Measurements from ENCODE around the gene LITAF. TPM values are rescaled to one million over a fixed set of nuclear protein-coding genes. Genes with fewer than 3 reads are reported as not detected.

Gene LITAF
- total and polyA plus RNA-seq, 2 of the 4 experiments (the other 2 are of a cell fraction) = 113 to 206 TPM

- TF ChIP-seq USF2 (IDR thresholded peaks at IDR 0.05; ENCODE audit: low read depth, low read length) = no peak
- no peak for TF ChIP-seq CHD1 (IDR thresholded peaks at IDR 0.05; ENCODE audit: low read depth, low read length)
These were observed at the start of gene LITAF (continued) for GRCh38 chr16:11586856-11587642.

GRCh38 chr16:11636172-11636721 lies 49.5 kb upstream of the LITAF start:
- Histone ChIP-seq H2BK5ac (ENCODE audit: low read depth, low read length, poor library complexity, severe bottlenecking) (no peak overlapping the region), H3K18ac (ENCODE audit: low read depth, low read length) (no peak overlapping the region), H2AK9ac (replicated peaks; ENCODE audit: low read depth, low read length, poor library complexity) (no peak overlapping the region), H3K9ac (ENCODE audit: low read depth, low read length) (no peak overlapping the region), H2AK5ac (ENCODE audit: low read depth, low read length) (peak overlapping the region; percentile 61), H3K9me3 (ENCODE audit: control insufficient read depth, insufficient read depth, low read length) (no peaks in the 10 kb centered on the region), H3K79me1 (ENCODE audit: low read depth in 1 of 2, low read length in 2 of 2) (no peaks in the 10 kb centered on the region; a peak in 1 of 4 replicates), H3K23ac (ENCODE audit: low read depth, low read length) (no peak overlapping the region), H4K8ac (ENCODE audit: low read depth in 2 of 2, low read length in 2 of 2) (no peak overlapping the region), H3K14ac (replicated peaks; ENCODE audit: low read depth, low read length) (no peak overlapping the region), H4K91ac (ENCODE audit: insufficient read depth, low read depth, low read length) (no peak overlapping the region), H3K56ac (ENCODE audit: extremely low read depth, insufficient read depth, low read length) (no peak overlapping the region), H3K4ac (ENCODE audit: low read depth, low read length) (0 out of 2 replicates have a peak overlapping the region, but pooled peaks have one; percentile 11), H3K4me1 (ENCODE audit: control insufficient read depth, insufficient read depth, low read length) (peaks cover 32% of the 10 kb centered on the region), H2BK15ac (ENCODE audit: low read depth, low read length) (peak overlapping the region; percentile 77; the same call in 1 of the 3 replicates), H4K5ac (ENCODE audit: low read depth, low read length) (no peak overlapping the region), H2AFZ (replicated peaks; ENCODE audit: low read length, poor library complexity) (no peak overlapping the region), H3K27ac (ENCODE audit: insufficient read depth, low read length) (no peak overlapping the region), H3K4me3 (ENCODE audit: insufficient read depth, low read depth, low read length) (no peak overlapping the region), H3K4me2 (ENCODE audit: low read depth, low read length) (no peak overlapping the region), H4K20me1 (ENCODE audit: insufficient read depth, low read length) (peaks cover 3% of the 10 kb centered on the region; the same call in 1 of the 2 replicates), H3K27me3 (ENCODE audit: control insufficient read depth, insufficient read depth, low read length) (no peaks in the 10 kb centered on the region), H2BK120ac (ENCODE audit: low read depth, low read length) (peak overlapping the region; percentile 28; the same call in 1 of the 2 replicates), H3K36me3 (ENCODE audit: control insufficient read depth, insufficient read depth, low read length) (no peaks in the 10 kb centered on the region), H2BK20ac (ENCODE audit: low read depth, low read length) (peak overlapping the region; percentile 26; the same call in 1 of the 2 replicates), H3K9me1 (ENCODE audit: insufficient read depth, low read length) (peaks cover 16% of the 10 kb centered on the region)
- 85% methylated on average over 8 of the region's 14 CpGs; no CpG with 5 or more reads in 1 of the 2 experiments for WGBS, 2 experiments (ENCODE audit: extremely low coverage in 2 of 2, insufficient read length in 1 of 2)
- DNase-seq (no peak), ATAC-seq (ENCODE audit: low read depth) (no peak)
- TF ChIP-seq SMC3 (IDR thresholded peaks at IDR 0.05; ENCODE audit: low read depth, low read length) (no peak), CTCF (conservative IDR thresholded peaks at IDR 0.05; ENCODE audit: low read depth, low read length) (no peak), ELK1 (IDR thresholded peaks at IDR 0.05; ENCODE audit: borderline replicate concordance, low read depth, low read length) (no peak), USF2 (IDR thresholded peaks at IDR 0.05; ENCODE audit: low read depth, low read length) (no peak)
- intact Hi-C loops (cut with micrococcal nuclease) (no loop called here), dilution Hi-C loops (cut with HindIII; ENCODE audit: low sequenced_read_pairs, unreplicated experiment) (no loop called here), in situ Hi-C loops (cut with MboI; ENCODE audit: low sequenced_read_pairs) (no loop called here)
- BruUV-seq (replicated peaks) = no TSS peak
- ChIA-PET CTCF (interaction anchor here (0.7 kb wide), 2 partner anchors 9 to 104 kb away, joined by 3 read pairs; no protein-coding TSS in a partner anchor), POLR2A (ENCODE audit: unreplicated experiment) (interaction anchor here (0.6 kb wide), 1 partner anchor 272 kb away, joined by 3 read pairs; no protein-coding TSS in a partner anchor)
